ENCODE results near the gene EIF2B1. TPM values are rescaled to one million over a fixed set of nuclear protein-coding genes. Genes with fewer than 3 reads are reported as not detected.

EIF2B1 gene
- total RNA-seq, result 45.8 and 47.6 TPM in 2 replicates
- long read RNA-seq, transcript EIF2B1-201 (9 exons, 2,477 nt), result major isoform, 460 of 524 reads
- long read RNA-seq, transcript EIF2B1-204 (5 exons, 1,768 nt), result minor isoform, 7 of 524 reads
- long read RNA-seq, partial matches to known transcripts, result 16 of 524 reads
- long read RNA-seq, other reads (novel, unspliced or antisense), result 41 of 524 reads

DNA sequence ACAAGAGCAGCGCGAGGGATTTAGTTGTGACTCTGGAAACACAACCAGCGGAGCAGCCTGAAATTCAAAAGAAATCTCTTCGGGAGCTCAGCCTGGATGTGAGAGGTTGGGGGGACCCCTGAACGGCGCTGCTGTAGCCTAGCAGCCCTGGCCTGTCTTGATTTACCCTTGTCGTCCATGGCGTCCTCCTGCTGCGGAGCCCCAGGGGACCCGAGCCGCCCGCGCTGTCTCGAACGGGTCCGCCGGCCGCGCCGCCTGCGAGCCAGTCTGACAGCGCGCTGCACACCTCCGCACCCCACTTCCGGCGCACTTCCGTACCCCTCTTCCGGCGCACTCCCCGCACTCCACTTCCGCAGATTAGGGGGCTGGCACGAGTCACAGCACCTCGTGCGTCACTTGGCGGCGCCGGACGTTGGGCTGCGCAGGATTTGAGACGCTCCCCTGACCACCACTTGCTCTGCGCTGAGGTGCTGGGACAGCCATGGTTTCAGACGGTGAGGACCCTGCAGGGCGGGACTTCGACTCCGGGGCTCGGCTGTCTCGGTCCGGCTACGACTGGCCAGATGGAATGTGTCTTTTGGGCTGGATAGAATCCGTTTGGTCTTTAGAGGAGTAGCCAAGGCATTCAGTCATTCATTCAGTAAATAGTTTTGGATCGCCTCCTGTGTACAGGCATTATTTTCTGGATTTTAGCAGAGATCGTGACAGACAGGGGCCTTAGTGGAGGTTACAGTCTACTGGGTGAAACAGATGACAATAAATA, at the start of gene EIF2B1, which contains the start of gene GTF2H3:
Gene EIF2B1, minus strand, starts transcription at position 308 of the 763 bp plus-strand sequence. Its CDS starts 129 bp downstream, at position 179.
Gene GTF2H3, plus strand, starts transcription at position 451 of the 763 bp plus-strand sequence. Its CDS starts 31 bp downstream, at position 482.
- Mint-ChIP-seq H3K9me3 (ENCODE audit: unreplicated experiment) (no peaks in the 10 kb centered on the region), H3K36me3 (ENCODE audit: unreplicated experiment) (peaks cover 17% of the 10 kb centered on the region), H3K4me1 (ENCODE audit: unreplicated experiment) (peaks cover 24% of the 10 kb centered on the region), H3K4me3 (ENCODE audit: unreplicated experiment) (peak within 1 kb of the TSS; percentile 92), H3K27ac (ENCODE audit: unreplicated experiment) (peak within 1 kb of the TSS; percentile 95), H3K27me3 (ENCODE audit: unreplicated experiment) (no peaks in the 10 kb centered on the region)
- TF ChIP-seq, protein P1, sequence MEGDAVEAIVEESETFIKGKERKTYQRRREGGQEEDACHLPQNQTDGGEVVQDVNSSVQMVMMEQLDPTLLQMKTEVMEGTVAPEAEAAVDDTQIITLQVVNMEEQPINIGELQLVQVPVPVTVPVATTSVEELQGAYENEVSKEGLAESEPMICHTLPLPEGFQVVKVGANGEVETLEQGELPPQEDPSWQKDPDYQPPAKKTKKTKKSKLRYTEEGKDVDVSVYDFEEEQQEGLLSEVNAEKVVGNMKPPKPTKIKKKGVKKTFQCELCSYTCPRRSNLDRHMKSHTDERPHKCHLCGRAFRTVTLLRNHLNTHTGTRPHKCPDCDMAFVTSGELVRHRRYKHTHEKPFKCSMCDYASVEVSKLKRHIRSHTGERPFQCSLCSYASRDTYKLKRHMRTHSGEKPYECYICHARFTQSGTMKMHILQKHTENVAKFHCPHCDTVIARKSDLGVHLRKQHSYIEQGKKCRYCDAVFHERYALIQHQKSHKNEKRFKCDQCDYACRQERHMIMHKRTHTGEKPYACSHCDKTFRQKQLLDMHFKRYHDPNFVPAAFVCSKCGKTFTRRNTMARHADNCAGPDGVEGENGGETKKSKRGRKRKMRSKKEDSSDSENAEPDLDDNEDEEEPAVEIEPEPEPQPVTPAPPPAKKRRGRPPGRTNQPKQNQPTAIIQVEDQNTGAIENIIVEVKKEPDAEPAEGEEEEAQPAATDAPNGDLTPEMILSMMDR (IDR thresholded peaks at IDR 0.05), result no peak
- DNase-seq (ENCODE audit: extremely low spot score, unreplicated experiment), result peak; percentile 97

- Mint-ChIP-seq H3K4me3 (ENCODE audit: unreplicated experiment) (no peak overlapping the region), H3K4me1 (ENCODE audit: unreplicated experiment) (no peaks in the 10 kb centered on the region), H3K27ac (ENCODE audit: unreplicated experiment) (no peak overlapping the region), H3K9me3 (ENCODE audit: unreplicated experiment) (no peaks in the 10 kb centered on the region), H3K27me3 (ENCODE audit: unreplicated experiment) (no peaks in the 10 kb centered on the region), H3K36me3 (ENCODE audit: unreplicated experiment) (peaks cover 15% of the 10 kb centered on the region)
- TF ChIP-seq, protein P1 (IDR thresholded peaks at IDR 0.05), result no peak
- no peak for DNase-seq (ENCODE audit: extremely low spot score, unreplicated experiment)
These were observed 48.1 kb upstream of the EIF2B1 start for GRCh38 chr12:123681605-123682004.

GRCh38 chr12:123678981-123679380, 45.5 kb upstream of the EIF2B1 start:
- Mint-ChIP-seq H3K27me3 (ENCODE audit: unreplicated experiment) (no peaks in the 10 kb centered on the region), H3K36me3 (ENCODE audit: unreplicated experiment) (peaks cover 14% of the 10 kb centered on the region), H3K9me3 (ENCODE audit: unreplicated experiment) (no peaks in the 10 kb centered on the region), H3K27ac (ENCODE audit: unreplicated experiment) (no peak overlapping the region), H3K4me3 (ENCODE audit: unreplicated experiment) (no peak overlapping the region), H3K4me1 (ENCODE audit: unreplicated experiment) (no peaks in the 10 kb centered on the region)
- no peak for DNase-seq (ENCODE audit: extremely low spot score, unreplicated experiment)
- TF ChIP-seq, protein P1 (IDR thresholded peaks at IDR 0.05), result no peak

DNA sequence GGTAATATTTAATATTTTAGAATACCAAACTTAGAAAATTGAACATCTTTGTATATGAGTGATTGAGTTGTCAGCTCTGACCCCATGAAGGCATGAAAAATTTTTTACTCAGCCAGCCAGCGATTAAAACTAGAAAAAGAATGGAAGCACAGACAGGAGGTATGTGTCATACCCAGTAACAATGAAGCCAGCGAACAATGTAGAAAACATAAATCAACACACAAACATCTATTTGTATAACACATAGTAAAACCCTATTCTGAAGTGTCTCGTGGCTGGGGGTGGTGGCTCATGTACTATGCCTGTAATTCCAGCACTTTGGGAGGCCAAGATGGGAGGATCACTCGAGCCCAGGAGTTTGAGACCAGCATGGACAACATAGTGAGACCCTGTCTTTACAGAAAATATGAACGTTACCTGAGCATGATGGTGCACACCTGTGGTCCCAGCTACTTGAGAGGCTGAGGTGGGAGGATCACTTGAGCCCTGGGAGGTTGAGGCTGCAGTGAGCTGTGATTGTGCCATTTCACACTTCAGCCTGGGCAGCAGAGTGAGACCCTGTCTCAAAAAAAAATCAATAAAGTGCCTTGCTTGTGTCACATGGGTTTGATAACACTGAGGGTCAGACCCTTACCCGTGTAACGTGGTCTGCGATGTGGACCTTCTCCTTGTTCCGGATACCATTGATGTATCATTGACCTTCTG, 43.3 kb upstream of the EIF2B1 start:
- Mint-ChIP-seq H3K4me3 (ENCODE audit: unreplicated experiment) (no peak overlapping the region), H3K9me3 (ENCODE audit: unreplicated experiment) (no peaks in the 10 kb centered on the region), H3K36me3 (ENCODE audit: unreplicated experiment) (peaks cover 12% of the 10 kb centered on the region), H3K27me3 (ENCODE audit: unreplicated experiment) (no peaks in the 10 kb centered on the region), H3K27ac (ENCODE audit: unreplicated experiment) (no peak overlapping the region), H3K4me1 (ENCODE audit: unreplicated experiment) (peaks cover 10% of the 10 kb centered on the region)
- TF ChIP-seq, protein P1 (IDR thresholded peaks at IDR 0.05), result no peak
- DNase-seq (ENCODE audit: extremely low spot score, unreplicated experiment), result no peak

GRCh38 chr12:123675436-123675835, 42.0 kb upstream of the EIF2B1 start:
- Mint-ChIP-seq H3K9me3 (ENCODE audit: unreplicated experiment) (no peaks in the 10 kb centered on the region), H3K27ac (ENCODE audit: unreplicated experiment) (no peak overlapping the region), H3K36me3 (ENCODE audit: unreplicated experiment) (peaks cover 8% of the 10 kb centered on the region)

More at GRCh38 chr12:123675436-123675835, 42.0 kb upstream of the EIF2B1 start:
- H3K4me3 Mint-ChIP-seq (ENCODE audit: unreplicated experiment), result no peak overlapping the region
- H3K4me1 Mint-ChIP-seq (ENCODE audit: unreplicated experiment), result peaks cover 18% of the 10 kb centered on the region
- TF ChIP-seq, protein P1 (IDR thresholded peaks at IDR 0.05), result no peak
- no peak for DNase-seq (ENCODE audit: extremely low spot score, unreplicated experiment)
- H3K27me3 Mint-ChIP-seq (ENCODE audit: unreplicated experiment), result no peaks in the 10 kb centered on the region
